ENCODE results near the gene AGRN. TPM values are rescaled to one million over a fixed set of nuclear protein-coding genes. Genes with fewer than 3 reads are reported as not detected.
"Not testable (repeated sequence)": the region's sequence is repeated elsewhere in the genome, so short reads cannot be mapped to it uniquely, and the experiment has no call there.

The AGRN gene
- total RNA-seq, 1 experiment from 2014 or later: 446 TPM

DNA sequence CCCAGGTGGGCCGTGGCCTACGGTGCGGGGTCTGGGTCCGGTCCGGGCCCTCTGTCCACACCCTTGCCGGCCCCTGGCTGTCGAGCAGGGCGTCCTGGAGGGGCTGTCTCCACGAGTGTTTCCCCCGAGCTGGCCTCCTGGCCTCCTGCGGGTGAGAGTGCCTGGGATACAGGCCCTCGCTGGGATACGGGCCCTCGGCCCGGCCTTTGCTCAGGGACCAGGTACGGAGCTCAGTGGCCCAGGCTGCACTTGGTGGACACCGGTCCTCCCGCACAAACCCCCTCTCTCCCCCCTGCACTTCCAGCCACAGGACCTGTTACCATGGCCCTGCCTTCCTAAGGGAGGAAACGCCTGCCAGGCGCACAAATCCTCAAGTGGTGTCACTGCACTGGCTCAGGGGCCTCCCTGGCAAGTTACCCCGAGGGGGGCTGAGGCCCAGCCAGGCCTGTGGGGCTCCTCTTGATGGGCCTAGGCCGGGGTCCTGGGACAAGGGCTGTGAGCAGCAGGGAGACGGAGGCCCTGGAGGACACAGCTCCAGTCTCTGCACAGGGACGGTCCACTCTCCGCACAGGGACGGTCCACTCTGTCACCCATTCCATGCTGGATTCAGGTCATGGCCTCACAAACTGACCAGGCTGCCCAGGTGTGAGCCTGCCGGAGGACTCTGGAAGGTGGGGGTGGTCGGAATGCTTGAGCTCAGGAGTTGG, 72.4 kb downstream of the AGRN start:
- no peaks in the 10 kb centered on the region for H3K27me3 Mint-ChIP-seq (ENCODE audit: unreplicated experiment)
- no TSS peak for BruUV-seq (replicated peaks)
- H3K9me3 Mint-ChIP-seq (ENCODE audit: low read depth, unreplicated experiment): no peaks in the 10 kb centered on the region
- no peak overlapping the region for H3K27ac Mint-ChIP-seq (ENCODE audit: unreplicated experiment)
- no peak for DNase-seq
- CTCF ChIA-PET: no interaction called here
- TF ChIP-seq, protein P1, sequence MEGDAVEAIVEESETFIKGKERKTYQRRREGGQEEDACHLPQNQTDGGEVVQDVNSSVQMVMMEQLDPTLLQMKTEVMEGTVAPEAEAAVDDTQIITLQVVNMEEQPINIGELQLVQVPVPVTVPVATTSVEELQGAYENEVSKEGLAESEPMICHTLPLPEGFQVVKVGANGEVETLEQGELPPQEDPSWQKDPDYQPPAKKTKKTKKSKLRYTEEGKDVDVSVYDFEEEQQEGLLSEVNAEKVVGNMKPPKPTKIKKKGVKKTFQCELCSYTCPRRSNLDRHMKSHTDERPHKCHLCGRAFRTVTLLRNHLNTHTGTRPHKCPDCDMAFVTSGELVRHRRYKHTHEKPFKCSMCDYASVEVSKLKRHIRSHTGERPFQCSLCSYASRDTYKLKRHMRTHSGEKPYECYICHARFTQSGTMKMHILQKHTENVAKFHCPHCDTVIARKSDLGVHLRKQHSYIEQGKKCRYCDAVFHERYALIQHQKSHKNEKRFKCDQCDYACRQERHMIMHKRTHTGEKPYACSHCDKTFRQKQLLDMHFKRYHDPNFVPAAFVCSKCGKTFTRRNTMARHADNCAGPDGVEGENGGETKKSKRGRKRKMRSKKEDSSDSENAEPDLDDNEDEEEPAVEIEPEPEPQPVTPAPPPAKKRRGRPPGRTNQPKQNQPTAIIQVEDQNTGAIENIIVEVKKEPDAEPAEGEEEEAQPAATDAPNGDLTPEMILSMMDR (IDR thresholded peaks at IDR 0.05; ENCODE audit: unreplicated experiment): no peak
- intact Hi-C loops (cut with micrococcal nuclease; ENCODE audit: unreplicated experiment): no loop called here
- H3K4me1 Mint-ChIP-seq (ENCODE audit: low read depth, unreplicated experiment): no peaks in the 10 kb centered on the region
- H3K36me3 Mint-ChIP-seq (ENCODE audit: insufficient read depth, unreplicated experiment): peaks cover 24% of the 10 kb centered on the region
- H3K4me3 Mint-ChIP-seq (ENCODE audit: low read depth, unreplicated experiment): no peak overlapping the region

DNA sequence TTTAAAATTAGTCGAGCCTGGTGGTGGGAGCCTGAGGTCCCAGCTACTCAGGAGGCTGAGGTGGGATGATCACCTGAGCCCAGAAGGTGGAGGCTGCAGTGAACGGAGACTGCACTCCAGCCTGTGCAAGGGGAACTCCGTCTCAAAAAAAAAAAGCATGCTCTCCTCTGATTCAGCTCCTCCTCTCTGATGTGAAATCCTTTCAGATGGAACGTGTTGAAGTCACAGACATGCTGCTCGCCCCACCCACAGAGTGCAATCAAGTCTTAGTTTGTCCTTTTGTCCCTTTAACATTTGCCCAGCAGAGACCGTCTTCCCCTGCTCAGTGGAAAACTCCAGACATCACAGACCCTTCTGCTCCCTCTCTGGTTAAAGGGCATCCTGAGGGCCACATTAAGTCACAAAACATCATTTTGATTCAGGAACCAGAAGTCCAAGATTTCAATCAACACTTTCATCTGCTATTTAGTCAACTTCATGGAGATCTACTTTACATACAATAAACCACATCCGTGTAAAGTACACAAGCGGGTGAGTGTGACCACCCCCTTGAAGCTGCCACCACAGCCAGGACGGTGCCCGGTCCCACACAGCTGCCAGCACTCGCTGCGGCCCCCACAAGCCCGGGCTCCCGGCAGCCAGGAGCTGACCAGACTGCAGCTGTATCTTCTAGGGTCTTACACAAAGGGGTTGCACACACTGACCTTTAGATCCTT, 73.1 kb downstream of the AGRN start:
- Mint-ChIP-seq H3K4me1 (ENCODE audit: low read depth, unreplicated experiment) (no peaks in the 10 kb centered on the region), H3K36me3 (ENCODE audit: insufficient read depth, unreplicated experiment) (peaks cover 31% of the 10 kb centered on the region), H3K4me3 (ENCODE audit: low read depth, unreplicated experiment) (no peak overlapping the region), H3K27me3 (ENCODE audit: unreplicated experiment) (no peaks in the 10 kb centered on the region), H3K27ac (ENCODE audit: unreplicated experiment) (no peak overlapping the region), H3K9me3 (ENCODE audit: low read depth, unreplicated experiment) (no peaks in the 10 kb centered on the region)
- intact Hi-C loops (cut with micrococcal nuclease; ENCODE audit: unreplicated experiment): no loop called here
- TF ChIP-seq, protein P1 (IDR thresholded peaks at IDR 0.05; ENCODE audit: unreplicated experiment): no peak
- no peak for DNase-seq
- BruUV-seq (replicated peaks): no TSS peak
- CTCF ChIA-PET: no interaction called here

DNA sequence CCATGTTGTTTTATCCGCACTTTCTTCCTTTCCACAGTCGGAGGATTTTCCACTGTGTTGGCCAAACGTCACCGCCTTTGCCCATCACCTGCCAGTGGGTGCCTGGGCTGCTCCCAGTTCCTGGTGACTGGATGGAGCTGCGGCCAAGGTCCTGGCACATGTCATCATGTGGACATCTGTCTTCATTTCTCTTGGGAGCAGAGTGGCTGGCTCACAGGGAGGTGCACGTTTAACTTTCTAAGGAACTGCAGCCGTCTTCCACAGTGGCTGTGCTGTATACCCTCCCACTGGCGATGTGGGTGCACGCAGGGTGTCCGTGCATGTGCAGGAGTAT, 73.7 kb downstream of the AGRN start:
- no peaks in the 10 kb centered on the region for H3K9me3 Mint-ChIP-seq (ENCODE audit: low read depth, unreplicated experiment)
- CTCF ChIA-PET: no interaction called here
- H3K27ac Mint-ChIP-seq (ENCODE audit: unreplicated experiment): no peak overlapping the region
- H3K4me3 Mint-ChIP-seq (ENCODE audit: low read depth, unreplicated experiment): no peak overlapping the region
- no peaks in the 10 kb centered on the region for H3K4me1 Mint-ChIP-seq (ENCODE audit: low read depth, unreplicated experiment)
- no peaks in the 10 kb centered on the region for H3K27me3 Mint-ChIP-seq (ENCODE audit: unreplicated experiment)
- BruUV-seq (replicated peaks): no TSS peak
- TF ChIP-seq, protein P1 (IDR thresholded peaks at IDR 0.05; ENCODE audit: unreplicated experiment): no peak
- no peak for DNase-seq
- intact Hi-C loops (cut with micrococcal nuclease; ENCODE audit: unreplicated experiment): no loop called here
- H3K36me3 Mint-ChIP-seq (ENCODE audit: insufficient read depth, unreplicated experiment): peaks cover 31% of the 10 kb centered on the region

DNA sequence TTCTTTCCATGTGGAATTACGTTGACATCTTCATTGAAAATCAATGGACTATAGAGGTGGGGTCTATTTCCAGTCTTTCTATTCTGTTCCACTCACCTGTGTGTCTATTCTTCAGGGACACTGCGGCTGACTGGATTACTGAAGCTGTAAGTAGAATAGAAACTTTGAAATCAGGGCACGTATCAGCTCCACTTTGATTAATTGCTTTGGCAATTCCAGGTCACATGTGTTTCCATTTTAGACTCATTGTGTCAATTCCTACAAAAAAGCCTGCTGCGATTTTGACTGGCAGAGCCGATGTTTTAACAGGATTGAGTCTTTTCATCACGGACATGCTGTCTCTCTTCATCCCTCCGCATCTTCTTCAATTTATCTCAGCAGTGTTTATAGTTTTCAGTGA, 75.1 kb downstream of the AGRN start:
- TSS peak; percentile 9 for BruUV-seq (replicated peaks)
- Mint-ChIP-seq H3K27me3 (ENCODE audit: unreplicated experiment) (no peaks in the 10 kb centered on the region), H3K27ac (ENCODE audit: unreplicated experiment) (no peak overlapping the region), H3K4me3 (ENCODE audit: low read depth, unreplicated experiment) (no peak overlapping the region), H3K9me3 (ENCODE audit: low read depth, unreplicated experiment) (no peaks in the 10 kb centered on the region), H3K36me3 (ENCODE audit: insufficient read depth, unreplicated experiment) (peaks cover 24% of the 10 kb centered on the region), H3K4me1 (ENCODE audit: low read depth, unreplicated experiment) (no peaks in the 10 kb centered on the region)
- CTCF ChIA-PET: no interaction called here
- DNase-seq: no peak
- intact Hi-C loops (cut with micrococcal nuclease; ENCODE audit: unreplicated experiment): no loop called here
- TF ChIP-seq, protein P1 (IDR thresholded peaks at IDR 0.05; ENCODE audit: unreplicated experiment): no peak

DNA sequence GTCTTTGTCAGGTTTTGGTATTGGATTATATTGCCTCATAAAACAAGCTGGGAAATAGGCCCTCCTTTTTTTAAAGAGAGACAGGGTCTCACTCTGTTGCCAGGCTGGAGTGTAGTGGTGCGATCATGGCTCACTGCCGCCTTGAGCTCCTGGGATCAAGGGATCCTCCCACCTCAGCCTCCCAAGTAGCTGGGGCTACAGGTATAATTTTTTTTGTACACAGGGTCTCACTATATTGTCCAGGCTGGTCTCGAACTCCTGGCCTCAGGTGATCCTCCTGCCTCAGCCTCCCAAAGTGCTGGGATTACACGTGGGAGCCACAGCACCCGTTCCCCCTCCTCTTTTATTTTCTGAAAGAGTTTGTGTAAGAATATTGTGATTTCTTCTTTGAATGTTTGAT, 76.2 kb downstream of the AGRN start:
- not testable (repeated sequence) for DNase-seq; H3K27ac Mint-ChIP-seq (ENCODE audit: unreplicated experiment); H3K27me3 Mint-ChIP-seq (ENCODE audit: unreplicated experiment)

More for the DNA sequence above, 76.2 kb downstream of the AGRN start:
- H3K9me3 Mint-ChIP-seq (ENCODE audit: low read depth, unreplicated experiment); CTCF ChIA-PET; H3K4me1 Mint-ChIP-seq (ENCODE audit: low read depth, unreplicated experiment); H3K4me3 Mint-ChIP-seq (ENCODE audit: low read depth, unreplicated experiment); BruUV-seq (replicated peaks); intact Hi-C loops (cut with micrococcal nuclease; ENCODE audit: unreplicated experiment): not testable (repeated sequence)
- peaks cover 18% of the 10 kb centered on the region for H3K36me3 Mint-ChIP-seq (ENCODE audit: insufficient read depth, unreplicated experiment)
